GM18873 (cell line): ENCODE measurements around the gene RGS18.
"Not testable (repeated sequence)": the region's sequence is repeated elsewhere in the genome, so short reads cannot be mapped to it uniquely, and the experiment has no call there.

Source experiments
- ATAC-seq: cut with Tn5 transposase; IDR thresholded peaks from one replicate; pipeline ENCODE4 v1.9.1; 2021; ENCODE audit warnings: mild to moderate bottlenecking, moderate library complexity, moderate number of reproducible peaks; ENCODE audit not compliant: unreplicated experiment, low FRiP score

RGS18 gene

GRCh38 chr1:192162376-192162775 lies 4.1 kb downstream of the RGS18 start:
- no peak for ATAC-seq

GRCh38 chr1:192165002-192165401 lies 6.7 kb downstream of the RGS18 start:
- ATAC-seq = not testable (repeated sequence)

GRCh38 chr1:192167011-192167410 lies 8.7 kb downstream of the RGS18 start:
- no peak for ATAC-seq

- ATAC-seq = no peak
These were observed 9.8 kb downstream of the RGS18 start for GRCh38 chr1:192167911-192168700.

- no peak for ATAC-seq
These were observed 10.7 kb downstream of the RGS18 start for GRCh38 chr1:192168964-192169363.

GRCh38 chr1:192170196-192170984 lies 12.1 kb downstream of the RGS18 start:
- ATAC-seq = no peak

GRCh38 chr1:192171123-192171522 lies 12.9 kb downstream of the RGS18 start:
- ATAC-seq = no peak

GRCh38 chr1:192175971-192176370 lies 17.7 kb downstream of the RGS18 start:
- ATAC-seq = no peak

- no peak for ATAC-seq
These were observed 25.5 kb downstream of the RGS18 start for GRCh38 chr1:192183788-192184187.

GRCh38 chr1:192186197-192186596 lies 27.9 kb downstream of the RGS18 start:
- no peak for ATAC-seq

- ATAC-seq = no peak
These were observed 31.8 kb downstream of the RGS18 start for GRCh38 chr1:192190066-192190465.

- no peak for ATAC-seq
These were observed 43.0 kb downstream of the RGS18 start for GRCh38 chr1:192201303-192201702.

GRCh38 chr1:192224396-192224795 lies 66.1 kb downstream of the RGS18 start:
- no peak for ATAC-seq

GRCh38 chr1:192224846-192225245 lies 66.6 kb downstream of the RGS18 start:
- ATAC-seq = no peak

- ATAC-seq = no peak
These were observed 67.0 kb downstream of the RGS18 start for GRCh38 chr1:192225266-192225665.

- ATAC-seq = no peak
These were observed 67.4 kb downstream of the RGS18 start for GRCh38 chr1:192225703-192226102.

GRCh38 chr1:192227330-192227729 lies 69.1 kb downstream of the RGS18 start:
- ATAC-seq = no peak

- ATAC-seq = not testable (repeated sequence)
These were observed 69.7 kb downstream of the RGS18 start for GRCh38 chr1:192227980-192228379.

GRCh38 chr1:192232817-192233417 lies 74.7 kb downstream of the RGS18 start:
- ATAC-seq = no peak

GRCh38 chr1:192235127-192235526 lies 76.9 kb downstream of the RGS18 start:
- ATAC-seq = no peak
